Measurements from ENCODE around the gene CEP68.

The CEP68 gene

DNA sequence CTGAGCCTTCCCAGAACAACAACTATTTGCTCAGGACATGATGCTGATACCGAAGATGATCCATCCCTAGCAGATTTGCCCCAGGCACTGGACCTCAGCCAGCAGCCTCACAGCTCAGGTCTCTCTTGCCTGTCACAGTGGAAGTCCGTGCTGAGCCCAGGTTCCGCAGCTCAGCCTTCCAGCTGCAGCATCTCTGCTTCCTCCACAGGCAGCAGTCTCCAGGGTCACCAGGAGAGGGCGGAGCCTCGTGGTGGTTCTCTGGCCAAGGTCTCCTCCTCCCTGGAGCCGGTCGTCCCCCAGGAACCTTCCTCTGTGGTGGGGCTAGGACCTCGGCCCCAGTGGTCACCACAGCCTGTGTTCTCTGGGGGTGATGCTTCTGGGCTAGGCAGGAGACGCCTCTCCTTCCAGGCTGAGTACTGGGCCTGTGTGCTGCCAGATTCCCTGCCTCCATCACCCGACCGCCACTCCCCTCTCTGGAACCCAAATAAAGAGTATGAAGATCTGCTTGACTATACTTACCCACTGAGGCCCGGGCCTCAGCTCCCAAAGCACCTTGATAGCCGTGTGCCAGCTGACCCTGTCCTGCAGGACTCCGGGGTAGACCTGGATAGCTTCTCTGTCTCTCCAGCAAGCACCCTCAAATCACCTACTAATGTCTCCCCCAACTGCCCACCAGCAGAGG lies 15.4 kb downstream of the CEP68 start:
- H3K36me3 Mint-ChIP-seq (ENCODE audit: insufficient read depth) = peaks cover 40% of the 10 kb centered on the region
- H3K27ac Mint-ChIP-seq = peak overlapping the region; percentile 68 to 81
- ATAC-seq (replicated peaks) (no peak), DNase-seq (no peak)
- H3K4me1 Mint-ChIP-seq (ENCODE audit: low read depth in 2 of 2) = peaks cover 20 to 24% of the 10 kb centered on the region in 2 donors
- H3K27me3 Mint-ChIP-seq = no peaks in the 10 kb centered on the region
- no peaks in the 10 kb centered on the region for H3K9me3 Mint-ChIP-seq
- H3K4me3 Mint-ChIP-seq = no peak overlapping the region

DNA sequence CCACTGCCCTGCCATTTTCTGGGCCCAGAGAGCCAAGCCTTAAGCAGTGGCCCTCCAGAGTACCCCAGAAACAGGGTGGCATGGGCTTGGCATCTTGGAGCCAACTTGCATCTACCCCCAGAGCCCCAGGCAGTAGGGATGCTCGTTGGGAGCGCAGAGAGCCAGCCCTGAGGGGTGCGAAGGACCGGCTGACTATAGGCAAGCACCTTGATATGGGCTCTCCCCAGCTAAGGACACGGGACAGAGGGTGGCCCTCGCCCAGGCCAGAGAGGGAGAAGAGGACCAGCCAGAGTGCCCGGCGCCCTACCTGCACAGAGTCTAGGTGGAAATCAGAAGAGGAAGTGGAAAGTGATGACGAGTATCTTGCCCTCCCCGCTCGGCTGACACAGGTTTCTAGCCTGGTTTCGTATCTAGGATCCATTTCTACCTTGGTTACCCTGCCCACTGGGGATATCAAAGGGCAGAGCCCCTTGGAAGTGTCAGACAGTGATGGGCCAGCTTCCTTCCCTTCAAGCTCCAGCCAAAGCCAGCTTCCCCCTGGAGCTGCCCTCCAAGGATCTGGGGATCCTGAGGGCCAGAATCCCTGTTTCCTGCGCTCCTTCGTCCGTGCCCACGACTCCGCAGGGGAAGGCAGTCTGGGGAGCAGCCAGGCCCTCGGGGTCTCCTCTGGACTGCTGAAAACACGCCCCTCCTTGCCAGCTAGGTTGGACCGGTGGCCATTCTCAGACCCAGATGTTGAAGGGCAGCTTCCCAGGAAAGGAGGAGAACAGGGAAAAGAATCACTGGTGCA lies 16.2 kb downstream of the CEP68 start:
- H3K4me1 Mint-ChIP-seq (ENCODE audit: low read depth in 2 of 2) = peaks cover 20 to 24% of the 10 kb centered on the region in 2 donors
- no peaks in the 10 kb centered on the region for H3K27me3 Mint-ChIP-seq
- no peak for DNase-seq
- ATAC-seq (replicated peaks) = no peak
- H3K9me3 Mint-ChIP-seq = no peaks in the 10 kb centered on the region
- H3K4me3 Mint-ChIP-seq = no peak overlapping the region
- peaks cover 43% of the 10 kb centered on the region for H3K36me3 Mint-ChIP-seq (ENCODE audit: insufficient read depth)
- H3K27ac Mint-ChIP-seq = peak overlapping the region; percentile 81

DNA sequence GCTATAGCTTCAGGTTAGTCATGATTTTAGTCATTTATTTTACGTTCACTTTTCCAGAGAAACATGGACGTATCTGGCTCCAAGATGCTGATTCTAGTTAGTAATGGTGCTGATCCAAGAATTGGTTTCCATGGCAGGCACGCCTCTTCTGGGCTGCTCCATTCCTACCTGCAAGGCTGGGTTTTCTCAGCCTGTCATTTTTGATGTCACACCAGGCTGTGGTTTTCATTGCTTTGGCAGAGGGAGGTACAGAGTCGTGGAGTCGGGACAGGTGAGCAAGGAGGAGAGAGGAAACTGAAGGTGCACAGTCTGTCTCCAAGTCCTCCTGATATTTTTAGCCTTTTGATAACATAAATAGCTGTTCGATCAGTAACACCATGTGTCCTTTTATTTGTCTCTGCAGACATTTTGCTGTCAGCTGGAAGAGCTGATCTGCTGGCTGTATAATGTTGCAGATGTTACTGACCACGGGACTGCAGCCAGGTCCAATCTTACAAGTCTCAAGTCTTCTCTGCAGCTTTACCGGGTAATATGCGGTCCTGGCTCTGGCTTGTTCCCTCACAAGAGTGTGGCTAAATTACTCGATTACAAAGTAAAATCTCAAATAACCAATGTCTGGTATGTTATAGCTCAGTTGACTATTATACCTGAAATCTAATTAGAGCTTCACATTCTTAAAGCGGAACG lies 17.8 kb downstream of the CEP68 start:
- DNase-seq = no peak

DNA sequence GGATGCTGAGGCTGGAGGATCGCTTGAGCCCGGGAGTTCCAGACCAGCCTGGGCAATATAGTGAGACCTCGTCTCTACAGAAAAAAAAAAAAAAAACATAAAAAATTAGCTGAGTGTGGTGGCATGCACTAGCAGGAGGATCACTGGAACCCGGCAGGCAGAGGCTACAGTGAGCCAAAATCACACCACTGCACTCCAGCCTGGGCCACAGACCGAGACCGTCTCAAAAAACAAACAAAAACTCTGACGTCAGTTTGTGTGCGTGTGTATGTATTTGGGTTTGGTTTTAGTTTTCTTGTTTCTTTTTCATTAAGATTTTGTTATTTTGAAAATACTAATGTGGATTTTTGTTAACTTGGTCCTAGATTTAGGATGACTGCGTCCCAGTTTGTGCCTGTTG lies 19.0 kb downstream of the CEP68 start:
- H3K9me3 Mint-ChIP-seq = no peaks in the 10 kb centered on the region
- no peak for DNase-seq
- no peak overlapping the region for H3K4me3 Mint-ChIP-seq
- peaks cover 12 to 13% of the 10 kb centered on the region in 2 donors for H3K4me1 Mint-ChIP-seq (ENCODE audit: low read depth in 2 of 2)
- H3K27ac Mint-ChIP-seq = no peak overlapping the region
- no peak for ATAC-seq (replicated peaks)
- H3K36me3 Mint-ChIP-seq (ENCODE audit: insufficient read depth) = peaks cover 48% of the 10 kb centered on the region
- no peaks in the 10 kb centered on the region for H3K27me3 Mint-ChIP-seq

More for the DNA sequence above, 17.8 kb downstream of the CEP68 start:
- Mint-ChIP-seq H3K4me1 (ENCODE audit: low read depth in 2 of 2) (peaks cover 12 to 13% of the 10 kb centered on the region in 2 donors), H3K4me3 (no peak overlapping the region), H3K27me3 (no peaks in the 10 kb centered on the region), H3K27ac (no peak overlapping the region), H3K36me3 (ENCODE audit: insufficient read depth) (peaks cover 44% of the 10 kb centered on the region), H3K9me3 (no peaks in the 10 kb centered on the region)
- ATAC-seq (replicated peaks) = no peak

GRCh38 chr2:65075605-65076344 lies 19.6 kb downstream of the CEP68 start:
- H3K27me3 Mint-ChIP-seq = no peaks in the 10 kb centered on the region
- no peaks in the 10 kb centered on the region for H3K9me3 Mint-ChIP-seq
- H3K27ac Mint-ChIP-seq = peak overlapping the region in 1 of 2 donors; percentile 38
- H3K36me3 Mint-ChIP-seq (ENCODE audit: insufficient read depth) = peaks cover 54% of the 10 kb centered on the region
- DNase-seq (no peak), ATAC-seq (replicated peaks) (no peak)
- peaks cover 7 to 9% of the 10 kb centered on the region in 2 donors for H3K4me1 Mint-ChIP-seq (ENCODE audit: low read depth in 2 of 2)
- no peak overlapping the region for H3K4me3 Mint-ChIP-seq

DNA sequence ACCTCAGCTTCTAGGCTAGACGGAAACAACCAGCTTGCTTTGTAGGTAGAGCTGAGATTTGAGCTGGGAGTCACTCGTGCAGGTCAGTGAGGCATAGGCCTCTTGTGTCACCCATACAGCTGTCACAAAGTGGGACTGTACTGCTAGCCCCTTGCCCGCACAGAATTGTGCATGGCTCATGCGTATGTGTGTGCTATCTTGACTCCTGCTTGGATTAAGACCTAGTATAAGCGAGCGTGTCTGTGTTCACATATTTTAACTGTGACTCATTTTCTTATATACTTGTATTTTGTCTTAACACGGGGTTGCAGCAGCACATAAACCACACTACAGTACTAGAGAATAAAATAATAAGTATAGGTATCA lies 20.1 kb downstream of the CEP68 start:
- Mint-ChIP-seq H3K4me1 (ENCODE audit: low read depth in 2 of 2) (peaks cover 7 to 9% of the 10 kb centered on the region in 2 donors), H3K9me3 (no peaks in the 10 kb centered on the region), H3K4me3 (no peak overlapping the region), H3K36me3 (ENCODE audit: insufficient read depth) (peaks cover 58% of the 10 kb centered on the region), H3K27me3 (no peaks in the 10 kb centered on the region), H3K27ac (peak overlapping the region in 1 of 2 donors; percentile 38)
- ATAC-seq (replicated peaks) (no peak), DNase-seq (no peak)

DNA sequence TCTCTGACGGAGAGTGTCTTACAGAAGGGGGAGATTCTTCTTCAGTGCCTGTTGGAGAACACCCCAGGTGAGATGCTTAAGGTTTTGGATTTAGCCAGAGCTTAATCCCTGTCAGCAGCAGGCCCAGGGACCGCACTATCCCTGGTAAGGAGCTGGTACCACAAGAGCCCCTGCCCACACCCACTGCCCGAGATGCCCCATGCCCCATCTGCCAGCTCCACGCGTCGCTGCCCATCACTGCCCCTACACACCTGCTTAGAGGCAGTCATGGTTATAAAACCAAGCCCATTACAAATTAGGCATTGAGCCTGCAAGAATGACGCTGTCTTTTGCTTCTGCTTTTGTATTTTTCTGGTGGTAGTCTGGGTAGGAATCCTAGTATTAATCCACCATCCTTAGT lies 21.7 kb downstream of the CEP68 start:
- Mint-ChIP-seq H3K4me1 (ENCODE audit: low read depth in 2 of 2) (peaks cover 1 to 2% of the 10 kb centered on the region in 2 donors), H3K27ac (peak overlapping the region in 1 of 2 donors; percentile 57), H3K36me3 (ENCODE audit: insufficient read depth) (peaks cover 62% of the 10 kb centered on the region), H3K27me3 (no peaks in the 10 kb centered on the region), H3K9me3 (no peaks in the 10 kb centered on the region), H3K4me3 (no peak overlapping the region)
- ATAC-seq (replicated peaks) (no peak), DNase-seq (no peak)

DNA sequence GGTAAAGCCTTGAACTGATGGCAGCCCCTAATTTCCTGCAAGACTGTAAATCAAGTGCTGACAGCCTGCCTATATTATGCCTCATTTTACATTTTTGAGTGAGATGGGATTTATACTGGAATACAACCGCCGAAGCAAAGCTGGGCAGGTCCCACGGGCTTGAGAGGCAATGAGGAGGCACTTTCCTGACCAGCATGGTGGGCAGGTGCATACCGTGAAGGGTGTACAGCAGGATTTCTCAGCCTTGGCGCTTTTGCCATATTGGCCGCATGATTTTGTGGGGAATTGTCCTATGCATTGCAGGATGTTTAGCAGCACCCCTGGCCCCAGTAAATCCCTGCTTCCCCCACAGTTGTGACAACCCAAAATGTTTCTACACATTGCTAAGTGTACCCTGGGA lies 22.8 kb downstream of the CEP68 start:
- DNase-seq (no peak), ATAC-seq (replicated peaks) (no peak)
- no peaks in the 10 kb centered on the region for H3K9me3 Mint-ChIP-seq
- peaks cover 62% of the 10 kb centered on the region for H3K36me3 Mint-ChIP-seq (ENCODE audit: insufficient read depth)
- peak overlapping the region in 1 of 2 donors; percentile 20 for H3K27ac Mint-ChIP-seq
- H3K27me3 Mint-ChIP-seq = no peaks in the 10 kb centered on the region
- H3K4me3 Mint-ChIP-seq = no peak overlapping the region
- H3K4me1 Mint-ChIP-seq (ENCODE audit: low read depth in 2 of 2) = peaks cover 1 to 6% of the 10 kb centered on the region in 2 donors

DNA sequence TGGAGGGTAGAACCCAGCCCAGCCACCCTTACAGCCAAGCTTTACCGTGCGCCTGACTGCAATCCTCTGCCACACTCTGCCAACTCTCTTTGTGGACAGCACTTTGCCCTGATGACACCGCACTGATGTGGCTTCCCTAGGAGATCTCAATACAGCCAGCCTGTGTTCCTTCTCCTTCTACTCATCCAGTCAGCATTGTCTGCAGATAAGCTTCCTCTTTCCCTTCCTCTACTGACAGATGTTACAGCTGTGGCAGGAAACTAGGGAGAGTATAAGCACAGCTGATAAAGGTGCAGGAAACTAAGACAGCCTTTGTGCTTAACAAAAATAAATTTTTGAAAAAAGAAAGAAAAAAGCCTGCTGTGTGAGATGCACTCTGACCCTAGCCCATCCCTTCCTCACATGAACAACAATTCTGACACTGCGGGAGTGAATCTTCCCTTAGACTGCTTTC lies 25.0 kb downstream of the CEP68 start:
- Mint-ChIP-seq H3K4me1 (ENCODE audit: low read depth in 2 of 2) (peaks cover under 1 to 6% of the 10 kb centered on the region in 2 donors), H3K27ac (peak overlapping the region; percentile 67 to 77), H3K9me3 (no peaks in the 10 kb centered on the region), H3K27me3 (no peaks in the 10 kb centered on the region), H3K4me3 (no peak overlapping the region), H3K36me3 (ENCODE audit: insufficient read depth) (peaks cover 84% of the 10 kb centered on the region)
- DNase-seq = no peak
- ATAC-seq (replicated peaks) = no peak

DNA sequence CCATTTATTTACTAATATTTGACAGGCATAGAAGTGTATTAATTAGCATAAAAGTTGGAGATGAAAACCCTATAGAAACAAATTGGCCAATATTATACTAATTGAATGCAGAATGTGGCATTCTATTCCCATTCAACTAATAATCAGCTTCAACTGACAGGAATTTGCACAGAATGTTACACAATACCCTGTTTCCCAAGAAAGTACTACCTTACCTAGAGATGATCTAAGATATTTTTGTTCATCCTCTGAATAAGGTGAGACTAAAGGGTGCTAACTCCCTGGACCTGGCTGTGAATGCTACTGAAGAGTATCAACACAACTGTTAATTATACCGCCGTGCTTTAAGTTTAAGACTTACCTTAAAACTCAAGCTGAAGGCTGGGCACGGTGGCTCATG lies 28.9 kb downstream of the CEP68 start:
- ATAC-seq (replicated peaks) (no peak), DNase-seq (no peak)
- H3K9me3 Mint-ChIP-seq = no peaks in the 10 kb centered on the region
- H3K4me3 Mint-ChIP-seq = no peak overlapping the region
- no peaks in the 10 kb centered on the region for H3K27me3 Mint-ChIP-seq
- H3K27ac Mint-ChIP-seq = peak overlapping the region in 1 of 2 donors; percentile 32
- H3K4me1 Mint-ChIP-seq (ENCODE audit: low read depth in 2 of 2) = peaks cover 3 to 18% of the 10 kb centered on the region in 2 donors
- H3K36me3 Mint-ChIP-seq (ENCODE audit: insufficient read depth) = peaks cover 97% of the 10 kb centered on the region

DNA sequence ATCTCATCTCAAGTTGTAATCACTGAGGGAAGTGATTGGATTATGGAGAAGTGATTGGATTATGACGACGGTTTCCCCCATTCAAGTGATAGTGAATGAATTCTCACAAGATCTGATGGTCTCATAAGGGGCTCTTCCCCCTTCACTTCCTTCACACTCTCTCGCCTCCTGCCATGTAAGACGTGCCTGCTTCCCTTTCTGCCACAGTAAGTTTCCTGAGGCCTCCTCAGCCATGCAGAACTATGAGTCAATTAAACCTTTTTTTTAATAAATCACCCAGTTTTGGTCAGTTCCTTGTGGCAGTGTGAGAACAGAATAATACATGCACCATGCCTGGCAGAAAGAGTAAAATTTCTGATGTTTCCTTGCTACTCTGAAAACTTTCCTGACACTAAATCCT lies 36.6 kb downstream of the CEP68 start:
- peaks cover 7 to 44% of the 10 kb centered on the region in 2 donors for H3K4me1 Mint-ChIP-seq (ENCODE audit: low read depth in 2 of 2)
- ATAC-seq (replicated peaks) (no peak), DNase-seq (no peak)
- H3K36me3 Mint-ChIP-seq (ENCODE audit: insufficient read depth) = peaks cover 97% of the 10 kb centered on the region
- H3K27me3 Mint-ChIP-seq = no peaks in the 10 kb centered on the region
- H3K9me3 Mint-ChIP-seq = no peaks in the 10 kb centered on the region
- H3K4me3 Mint-ChIP-seq = no peak overlapping the region
- peak overlapping the region; percentile 6 to 22 for H3K27ac Mint-ChIP-seq

GRCh38 chr2:65093211-65093610 lies 37.0 kb downstream of the CEP68 start:
- Mint-ChIP-seq H3K4me1 (ENCODE audit: low read depth in 2 of 2) (peaks cover 4 to 44% of the 10 kb centered on the region in 2 donors), H3K27me3 (no peaks in the 10 kb centered on the region), H3K27ac (peak overlapping the region; percentile 6 to 22), H3K4me3 (no peak overlapping the region), H3K36me3 (ENCODE audit: insufficient read depth) (peaks cover 97% of the 10 kb centered on the region), H3K9me3 (no peaks in the 10 kb centered on the region)
- ATAC-seq (replicated peaks) = no peak
- no peak for DNase-seq

- Mint-ChIP-seq H3K27ac (peak overlapping the region in 1 of 2 donors; percentile 64), H3K4me3 (no peak overlapping the region), H3K9me3 (no peaks in the 10 kb centered on the region), H3K27me3 (no peaks in the 10 kb centered on the region), H3K4me1 (ENCODE audit: low read depth in 2 of 2) (peaks cover 4 to 38% of the 10 kb centered on the region in 2 donors), H3K36me3 (ENCODE audit: insufficient read depth) (peaks cover 88% of the 10 kb centered on the region)
- DNase-seq (no peak), ATAC-seq (replicated peaks) (no peak)
Observed at GRCh38 chr2:65096948-65097347, 40.7 kb downstream of the CEP68 start.

Data from effector memory CD8-positive, alpha-beta T cell (primary cell).